Kidney (tissue), 14 donors: Measurements from ENCODE around the gene IQSEC2. TPM values are rescaled to one million over a fixed set of nuclear protein-coding genes. Genes with fewer than 3 reads are reported as not detected.

Source experiments
- DNase-seq, 5 donors: peaks; one replicate each; pipeline ENCODE4 v3.0.0-alpha.2; 2013 to 2020
- FAIRE-seq: peaks from 2 replicates; lab custom pipeline; 2012; peaks lifted over from hg19 to GRCh38; lab: Jason Lieb, UNC
- H3K27ac ChIP-seq, 2 donors: one replicate each; pipeline ENCODE4 v1.7.0; 2013; ENCODE audit warnings: low read depth in 2 of 2, low read length in 2 of 2, inconsistent platforms in 1 of 2
- H3K27me3 ChIP-seq: one replicate; pipeline ENCODE4 v1.7.1; 2013; ENCODE audit warnings: low read length, inconsistent platforms; ENCODE audit not compliant: control insufficient read depth, insufficient read depth
- H3K36me3 ChIP-seq, 3 donors: one replicate each; pipeline versions ENCODE4 v1.7.0 to v1.7.1; 2013; ENCODE audit warnings: low read length in 3 of 3, control low read depth in 1 of 3, inconsistent platforms in 1 of 3; ENCODE audit not compliant: insufficient read depth in 3 of 3, control insufficient read depth in 2 of 3
- H3K4me1 ChIP-seq, 3 donors: one replicate each; pipeline versions ENCODE4 v1.7.0 to v1.7.1; 2013; ENCODE audit warnings: low read length in 3 of 3, inconsistent platforms in 1 of 3, low read depth in 1 of 3; ENCODE audit not compliant: control insufficient read depth in 2 of 3, insufficient read depth in 2 of 3
- H3K4me3 ChIP-seq, 3 donors: one replicate each; pipeline versions ENCODE4 v1.7.0 to v1.8.1; 2013; ENCODE audit warnings: low read length in 3 of 3, control low read depth in 1 of 3, inconsistent platforms in 1 of 3
- H3K9ac ChIP-seq, 3 donors: one replicate each; pipeline versions ENCODE4 v1.7.0 to v1.7.1; 2013; ENCODE audit warnings: low read length in 3 of 3, control low read depth in 1 of 3, inconsistent platforms in 1 of 3
- H3K9me3 ChIP-seq, 3 donors: one replicate each; pipeline versions ENCODE4 v1.7.0 to v1.7.1; 2013; ENCODE audit warnings: low read length in 3 of 3, control low read depth in 1 of 3, inconsistent platforms in 1 of 3; ENCODE audit not compliant: control insufficient read depth in 2 of 3, insufficient read depth in 1 of 3
- intact Hi-C: fragments of 100-400 bp; cut with DNase I; formaldehyde crosslinking; loops from one replicate; pipeline ENCODE4 v1.11.1; 2022
- polyA plus RNA-seq: library from polyadenylated mRNA; stranded (reverse); fragments of 350-450 nt; fragmentation: Illumina TruSeq; extraction: RNeasy Lipid Tissue Mini Kit (QIAGEN cat#74804); gene quantifications from one replicate; pipeline ENCODE4 v1.2.3, GENCODE V29; 2014; ENCODE audit warnings: low read depth, low replicate concordance; ENCODE audit not compliant: insufficient read depth
- total RNA-seq: library from RNA; stranded (reverse); fragmentation: NEBNext Ultra II Directional; extraction: Animal tissue kit (Norgen Biotek cat#: 25700); gene quantifications from one replicate; pipeline ENCODE4 v1.2.1, GENCODE V29; 2021
- TF ChIP-seq, protein P1 (sequence below): IDR thresholded peaks from 3 replicates; pipeline ENCODE4 v1.5.1; 2012; ENCODE audit warnings: mild to moderate bottlenecking, moderate library complexity, borderline replicate concordance; ENCODE audit not compliant: insufficient read depth; ENCODE audit errors: extremely low read depth
- donor health status: control.
- donor health status: control.
- donor health status: control.
- donor health status: control.
- donor health status: control.
- donor health status: DM: yes; HTN: yes; CAD: no.
- donor health status: Normal renal cell carcinoma (clear cell type).

The IQSEC2 gene
- total and polyA plus RNA-seq, 2 donors from 2014 or later, result 20.9 to 56.2 TPM

DNA sequence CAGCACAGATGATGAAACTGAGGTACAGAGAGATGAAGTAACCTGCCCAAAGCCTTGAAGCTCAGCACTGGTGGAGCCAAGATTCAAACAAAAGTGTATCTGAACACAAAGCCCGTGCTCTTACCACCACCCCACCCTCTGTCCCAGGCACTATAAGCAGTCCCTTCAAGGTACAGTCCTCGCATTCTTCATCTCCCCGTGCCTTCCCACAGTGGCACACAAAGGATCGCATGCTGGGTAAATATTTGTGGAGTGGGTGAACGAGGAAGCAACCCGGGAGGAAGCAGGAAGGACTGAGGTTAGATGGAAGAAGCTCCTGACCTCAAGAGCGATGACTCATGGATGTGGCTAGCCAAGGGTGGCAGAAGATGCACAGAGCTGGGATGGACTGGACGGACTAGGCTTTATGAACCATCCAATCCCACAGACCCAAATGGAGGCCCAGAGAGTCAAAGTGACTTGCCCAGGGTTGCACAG lies 18.4 kb downstream of the IQSEC2 start:
- Histone ChIP-seq H3K27ac (no peak overlapping the region), H3K4me1 (no peaks in the 10 kb centered on the region), H3K36me3 (no peaks in the 10 kb centered on the region), H3K9ac (no peak overlapping the region), H3K9me3 (no peaks in the 10 kb centered on the region), H3K27me3 (peaks cover 15% of the 10 kb centered on the region), H3K4me3 (no peak overlapping the region)
- TF ChIP-seq, protein P1, sequence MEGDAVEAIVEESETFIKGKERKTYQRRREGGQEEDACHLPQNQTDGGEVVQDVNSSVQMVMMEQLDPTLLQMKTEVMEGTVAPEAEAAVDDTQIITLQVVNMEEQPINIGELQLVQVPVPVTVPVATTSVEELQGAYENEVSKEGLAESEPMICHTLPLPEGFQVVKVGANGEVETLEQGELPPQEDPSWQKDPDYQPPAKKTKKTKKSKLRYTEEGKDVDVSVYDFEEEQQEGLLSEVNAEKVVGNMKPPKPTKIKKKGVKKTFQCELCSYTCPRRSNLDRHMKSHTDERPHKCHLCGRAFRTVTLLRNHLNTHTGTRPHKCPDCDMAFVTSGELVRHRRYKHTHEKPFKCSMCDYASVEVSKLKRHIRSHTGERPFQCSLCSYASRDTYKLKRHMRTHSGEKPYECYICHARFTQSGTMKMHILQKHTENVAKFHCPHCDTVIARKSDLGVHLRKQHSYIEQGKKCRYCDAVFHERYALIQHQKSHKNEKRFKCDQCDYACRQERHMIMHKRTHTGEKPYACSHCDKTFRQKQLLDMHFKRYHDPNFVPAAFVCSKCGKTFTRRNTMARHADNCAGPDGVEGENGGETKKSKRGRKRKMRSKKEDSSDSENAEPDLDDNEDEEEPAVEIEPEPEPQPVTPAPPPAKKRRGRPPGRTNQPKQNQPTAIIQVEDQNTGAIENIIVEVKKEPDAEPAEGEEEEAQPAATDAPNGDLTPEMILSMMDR, result no peak
- intact Hi-C loops, result no loop called here
- DNase-seq (no peak), FAIRE-seq (no peak)

DNA sequence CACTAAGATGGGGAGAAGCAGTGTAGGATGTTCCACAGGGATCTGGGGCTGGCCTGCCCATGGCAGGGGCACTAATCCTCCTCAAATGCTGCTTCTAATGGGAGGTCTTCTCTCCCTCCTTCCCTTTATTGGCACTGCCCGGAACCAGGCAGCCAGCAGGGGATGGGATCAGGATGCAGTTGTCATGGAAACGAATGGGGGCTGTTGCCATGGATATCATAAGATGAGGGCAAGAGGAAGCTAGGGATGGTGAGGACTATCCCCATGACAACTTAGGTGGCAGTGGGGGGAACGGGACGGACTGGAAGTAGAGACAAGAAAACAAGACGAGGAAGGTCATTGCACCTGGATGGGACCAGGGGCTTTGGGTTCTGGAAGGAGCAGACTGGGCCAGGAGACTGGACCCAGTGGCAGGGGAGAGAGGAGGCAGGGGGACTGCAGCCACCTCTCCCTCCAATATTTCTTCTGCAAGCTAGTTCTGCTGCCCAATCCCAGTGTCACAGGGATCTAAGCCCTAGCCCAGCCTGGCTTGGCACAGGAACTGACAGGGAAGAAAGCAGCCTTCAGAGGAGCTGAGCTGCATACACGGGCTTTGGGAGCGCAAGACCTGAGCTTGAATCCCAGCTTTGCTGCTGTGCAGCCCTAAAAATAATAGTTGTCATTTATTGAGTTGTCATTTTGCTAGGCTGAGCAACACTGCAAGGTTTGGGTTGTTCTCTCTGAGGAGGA lies 19.0 kb downstream of the IQSEC2 start:
- DNase-seq (no peak), FAIRE-seq (no peak)
- Histone ChIP-seq H3K9ac (no peak overlapping the region), H3K4me1 (no peaks in the 10 kb centered on the region), H3K9me3 (no peaks in the 10 kb centered on the region), H3K27me3 (peaks cover 15% of the 10 kb centered on the region), H3K36me3 (no peaks in the 10 kb centered on the region), H3K27ac (no peak overlapping the region), H3K4me3 (no peak overlapping the region)
- TF ChIP-seq, protein P1, result no peak
- intact Hi-C loops, result no loop called here

- Histone ChIP-seq H3K9ac (no peak overlapping the region), H3K27me3 (peaks cover 14% of the 10 kb centered on the region), H3K4me3 (no peak overlapping the region), H3K4me1 (no peaks in the 10 kb centered on the region), H3K27ac (no peak overlapping the region), H3K9me3 (no peaks in the 10 kb centered on the region), H3K36me3 (no peaks in the 10 kb centered on the region)
- no peak for DNase-seq
- intact Hi-C loops, result no loop called here
- TF ChIP-seq, protein P1, result no peak
- no peak for FAIRE-seq
Measured at GRCh38 chrX:53261355-53261972, 19.9 kb downstream of the IQSEC2 start.
